NCI-H82 treated with DMSO at 0.1 percent for 48 hours (cell line): ENCODE results near the gene REEP5.
"Not testable (repeated sequence)": the region's sequence is repeated elsewhere in the genome, so short reads cannot be mapped to it uniquely, and the experiment has no call there.

Experiments
- DNase-seq: peaks from one replicate; lab custom pipeline; 2025; ENCODE audit not compliant: unreplicated experiment; lab: John Stamatoyannopoulos, UW

REEP5 gene

GRCh38 chr5:112921833-112922817 lies at the start of gene REEP5:
TSS of gene REEP5 (minus strand) at chr5:112922227. CDS start at chr5:112922190, 37 bp downstream.
- peak; percentile 59 for DNase-seq

GRCh38 chr5:112971276-112971675 lies 49.2 kb upstream of the REEP5 start:
- no peak for DNase-seq

GRCh38 chr5:112968411-112969106 lies 46.5 kb upstream of the REEP5 start:
- DNase-seq = no peak

GRCh38 chr5:112967520-112968083 lies 45.6 kb upstream of the REEP5 start:
- no peak for DNase-seq

- no peak for DNase-seq
These were observed 43.8 kb upstream of the REEP5 start for GRCh38 chr5:112965733-112966306.

GRCh38 chr5:112963374-112963733 lies 41.3 kb upstream of the REEP5 start:
- not testable (repeated sequence) for DNase-seq

- DNase-seq = peak; percentile 57
These were observed 39.0 kb upstream of the REEP5 start for GRCh38 chr5:112960863-112961504.

GRCh38 chr5:112960315-112960714 lies 38.3 kb upstream of the REEP5 start:
- peak; percentile 93 for DNase-seq

GRCh38 chr5:112959872-112960271 lies 37.8 kb upstream of the REEP5 start:
- peak; percentile 83 for DNase-seq

GRCh38 chr5:112958093-112959088 lies 36.4 kb upstream of the REEP5 start:
- DNase-seq = peak; percentile 42

GRCh38 chr5:112957036-112957808 lies 35.2 kb upstream of the REEP5 start:
- no peak for DNase-seq

- DNase-seq = no peak
These were observed 34.6 kb upstream of the REEP5 start for GRCh38 chr5:112956606-112957005.

- no peak for DNase-seq
These were observed 29.2 kb upstream of the REEP5 start for GRCh38 chr5:112951124-112951702.

- DNase-seq = no peak
These were observed 26.4 kb upstream of the REEP5 start for GRCh38 chr5:112948458-112948857.

GRCh38 chr5:112940670-112941069 lies 18.6 kb upstream of the REEP5 start:
- DNase-seq = no peak

GRCh38 chr5:112938286-112938685 lies 16.3 kb upstream of the REEP5 start:
- DNase-seq = no peak

GRCh38 chr5:112935675-112936074 lies 13.6 kb upstream of the REEP5 start:
- DNase-seq = no peak

GRCh38 chr5:112934366-112934663 lies 12.3 kb upstream of the REEP5 start:
- no peak for DNase-seq
